GM10248 (cell line): ENCODE results near the gene DDX19B.
"Not testable (repeated sequence)": the region's sequence is repeated elsewhere in the genome, so short reads cannot be mapped to it uniquely, and the experiment has no call there.

ENCODE experiments used
- CTCF ChIA-PET: fragments of 300-600 bp; sonication (Branson Sonifier 250); formaldehyde crosslinking; extraction: SDS; loops from one replicate; lab custom pipeline; 2021; ENCODE audit warnings: antibody characterized with exemption; lab: Yijun Ruan, JAX
- POLR2A ChIA-PET: fragments of 350-650 bp; sonication (Branson Sonifier 250); formaldehyde crosslinking; extraction: SDS; loops from one replicate; lab custom pipeline; 2020; ENCODE audit warnings: antibody characterized with exemption; lab: Yijun Ruan, JAX
- DNase-seq: peaks from one replicate; pipeline ENCODE4 v3.0.0; 2012; ENCODE audit errors: extremely low spot score
- CTCF ChIP-seq: IDR thresholded peaks from 2 replicates; pipeline ENCODE4 v1.5.1; 2012; ENCODE audit warnings: mild to moderate bottlenecking, low read depth; ENCODE audit errors: extremely low read depth, missing control alignments, control extremely low read depth

The DDX19B gene

GRCh38 chr16:70276392-70276791 lies 22.6 kb upstream of the DDX19B start:
- no peak for TF ChIP-seq CTCF
- POLR2A ChIA-PET, result no interaction called here
- DNase-seq, result no peak
- CTCF ChIA-PET, result no interaction called here

GRCh38 chr16:70287304-70287971 lies 11.5 kb upstream of the DDX19B start:
- DNase-seq, result not testable (repeated sequence)
- ChIA-PET POLR2A (interaction anchor here (0.7 to 1.7 kb wide), 3 partner anchors 11 to 96 kb away, joined by 3 to 9 read pairs (median 4); partner anchors contain the start of gene DDX19B), CTCF (interaction anchor here (0.8 to 1.4 kb wide), 4 partner anchors 10 to 60 kb away, joined by 3 to 7 read pairs (median 4); partner anchors contain the start of gene DDX19A)

- ChIA-PET CTCF (interaction anchor here (0.7 to 1.9 kb wide), 7 partner anchors 22 to 365 kb away, joined by 3 to 5 read pairs (median 4); no protein-coding TSS in a partner anchor), POLR2A (interaction anchor here (0.6 to 1.5 kb wide), 6 partner anchors 9 to 692 kb away, joined by 3 to 9 read pairs (median 4); partner anchors contain the start of genes DDX19A, DDX19B and EXOSC6)
- DNase-seq, result peak; percentile 97
- no peak for TF ChIP-seq CTCF
These were observed 9.5 kb upstream of the DDX19B start, which contains the start of gene AARS1 for GRCh38 chr16:70289229-70290094. Gene AARS1 (minus strand): TSS chr16:70289506. CDS start chr16:70282763, 6,743 bp downstream.

- ChIA-PET CTCF (interaction anchor here (1.1 to 1.9 kb wide), 3 partner anchors 9 to 38 kb away, joined by 3 to 5 read pairs (median 5); no protein-coding TSS in a partner anchor), POLR2A (no interaction called here)
- no peak for TF ChIP-seq CTCF
- DNase-seq, result no peak
These were observed 8.0 kb upstream of the DDX19B start for GRCh38 chr16:70290949-70291519.

DNA sequence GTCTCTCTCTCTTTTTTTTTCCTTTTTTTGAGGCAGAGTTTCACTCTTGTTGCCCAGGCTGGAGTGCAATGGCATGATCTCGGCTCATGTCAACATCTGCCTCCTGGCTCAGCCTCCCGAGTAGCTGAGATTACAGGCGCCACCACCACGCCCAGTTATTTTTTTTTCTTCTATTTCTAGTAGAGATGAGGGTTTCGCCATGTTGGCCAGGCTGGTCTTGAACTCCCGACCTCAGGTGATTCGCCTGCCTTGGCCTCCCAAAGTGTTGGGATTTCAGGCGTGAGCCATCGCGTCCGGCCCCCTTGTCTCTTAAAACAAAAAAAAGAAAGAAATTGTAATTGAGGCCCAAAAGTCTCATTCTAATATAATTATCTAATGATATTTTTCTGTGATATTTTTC lies 6.8 kb upstream of the DDX19B start:
- DNase-seq, result not testable (repeated sequence)

DNA sequence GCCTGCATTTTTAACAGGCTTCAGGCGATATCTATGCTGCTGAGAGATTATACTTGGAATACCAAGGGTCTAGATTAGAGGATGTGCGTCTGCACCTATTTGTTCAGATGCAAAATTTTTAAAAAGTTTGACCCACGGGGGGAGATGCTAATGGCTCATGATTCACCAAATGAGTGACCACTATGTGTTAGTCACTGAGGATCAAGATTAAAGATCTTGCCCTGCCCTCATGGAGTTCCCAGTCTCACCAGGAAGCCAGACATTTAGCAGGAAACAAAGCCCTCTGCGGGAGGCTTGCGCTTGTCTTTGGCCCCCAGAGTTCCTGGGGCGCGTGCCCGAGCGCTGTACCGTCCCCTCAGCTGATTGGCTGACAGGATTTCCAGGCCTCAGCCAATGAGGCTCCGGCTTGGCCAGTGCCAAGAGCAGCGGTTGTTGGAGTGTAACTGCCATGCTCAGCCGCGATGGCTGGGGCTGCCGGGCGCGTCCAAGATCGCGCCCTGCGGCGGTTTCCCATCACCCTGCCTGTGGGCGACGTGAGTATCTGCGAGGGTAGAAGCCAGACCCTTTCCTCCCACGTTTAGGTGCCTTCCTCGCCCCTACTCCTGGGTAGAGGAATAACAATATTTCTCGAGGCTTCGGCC lies 4.5 kb upstream of the DDX19B start:
- ChIA-PET POLR2A (interaction anchor here (0.6 kb wide), 1 partner anchor 86 kb away, joined by 6 read pairs; no protein-coding TSS in a partner anchor), CTCF (no interaction called here)
- DNase-seq, result no peak
- no peak for TF ChIP-seq CTCF

More for the DNA sequence above, 6.8 kb upstream of the DDX19B start:
- POLR2A ChIA-PET, result not testable (repeated sequence)
- CTCF ChIA-PET, result interaction anchor here (1.9 kb wide), 1 partner anchor 8 kb away, joined by 5 read pairs; no protein-coding TSS in a partner anchor
